Spleen (tissue), 11 donors: ENCODE data around the gene RNH1. TPM values are rescaled to one million over a fixed set of nuclear protein-coding genes. Genes with fewer than 3 reads are reported as not detected.
A peak's percentile ranks its signal among the peaks of the same experiment; 100 is the strongest.

ENCODE experiments used
- DNase-seq: peaks from one replicate; pipeline ENCODE4 v3.0.0-alpha.2; 2020
- H3K27ac ChIP-seq, 8 donors: fragments of 200-600 bp; sonication (generic) in 7 of 8; 1 replicate in 4 of 8; 2 replicates in 4 of 8; pipeline versions ENCODE4 v1.5.0 to v1.8.0; 2016 to 2021; ENCODE audit warnings: inconsistent platforms in 4 of 8, mild to moderate bottlenecking in 4 of 8, moderate library complexity in 1 of 8
- H3K27me3 ChIP-seq, 7 donors: fragments of 200-600 bp; sonication (generic) in 6 of 7; replicated peaks in 1 of 7; 1 replicate in 4 of 7; 2 replicates in 3 of 7; pipeline versions ENCODE4 v1.5.0 to v1.8.0; 2016 to 2021; ENCODE audit warnings: inconsistent platforms in 3 of 7, mild to moderate bottlenecking in 1 of 7
- H3K36me3 ChIP-seq, 6 donors: fragments of 200-600 bp; sonication (generic) in 5 of 6; 1 replicate in 4 of 6; 2 replicates in 2 of 6; pipeline versions ENCODE4 v1.5.0 to v1.8.0; 2016 to 2021; ENCODE audit warnings: inconsistent platforms in 2 of 6
- H3K4me1 ChIP-seq, 6 donors: fragments of 200-600 bp; sonication (generic) in 5 of 6; 1 replicate in 3 of 6; 2 replicates in 3 of 6; pipeline versions ENCODE4 v1.5.0 to v1.8.0; 2016 to 2021; ENCODE audit warnings: inconsistent platforms in 3 of 6
- H3K4me3 ChIP-seq, 8 donors: fragments of 200-600 bp; sonication (generic) in 7 of 8; 1 replicate in 4 of 8; 2 replicates in 4 of 8; pipeline versions ENCODE4 v1.5.0 to v1.8.0; 2016 to 2021; ENCODE audit warnings: inconsistent platforms in 4 of 8, mild to moderate bottlenecking in 4 of 8, moderate library complexity in 2 of 8
- H3K9me3 ChIP-seq, 8 donors: fragments of 200-600 bp; sonication (generic) in 7 of 8; 1 replicate in 4 of 8; 2 replicates in 4 of 8; pipeline versions ENCODE4 v1.5.0 to v1.8.0; 2016 to 2021; ENCODE audit warnings: inconsistent platforms in 4 of 8
- CTCF ChIP-seq, 11 experiments: fragments of 200-600 bp in 7 of 11; fragments of 450-650 bp in 4 of 11; sonication (generic) in 4 of 11; IDR thresholded peaks in 8 of 11; conservative IDR thresholded peaks in 3 of 11; 1 replicate in 7 of 11; 2 replicates in 4 of 11; pipeline versions ENCODE4 v1.4.0 to v1.8.0; 2016 to 2021; ENCODE audit warnings: antibody characterized with exemption in 11 of 11, inconsistent platforms in 4 of 11, mild to moderate bottlenecking in 1 of 11
- POLR2A ChIP-seq, 3 donors: fragments of 450-650 bp; IDR thresholded peaks; one replicate each; pipeline ENCODE4 v1.5.1; 2017; ENCODE audit warnings: antibody characterized with exemption in 3 of 3, mild to moderate bottlenecking in 1 of 3
- POLR2AphosphoS5 ChIP-seq, 3 donors: sonication (generic); formaldehyde crosslinking; IDR thresholded peaks; one replicate each; pipeline ENCODE4 v1.5.1; 2017; ENCODE audit warnings: antibody characterized with exemption in 3 of 3
- WGBS, 5 donors: extraction: QIAGEN DNeasy Blood & Tissue Kit in 3 of 5; methylation state at CpG; one replicate each; pipeline versions ENCODE4 v1.1.5 to v1.1.7; 2013 to 2018; 5-methylcytosine and 5-hydroxymethylcytosine counted together
- intact Hi-C: fragments of 100-400 bp; cut with DNase I; formaldehyde crosslinking; loops from one replicate; pipeline ENCODE4 v1.15.0; 2023; ENCODE audit warnings: low total_unique reads
- polyA plus RNA-seq, 3 donors: library from polyadenylated mRNA; stranded (reverse); fragments of 200-250 nt; gene quantifications; one replicate each; pipeline ENCODE4 v1.2.1, GENCODE V29; 2013
- total RNA-seq, 7 donors: library from RNA; depleted of rRNA in 3 of 7; stranded (reverse); fragments of >200 nt in 3 of 7; fragmentation: NEBNext Ultra II Directional in 4 of 7; extraction: Animal tissue kit (Norgen Biotek cat#: 25700) in 4 of 7; gene quantifications; one replicate each; pipeline versions ENCODE4 v1.1.0 to v1.2.1, GENCODE V29; 2016 to 2021
- donor health status: healthy with polysubstance abuse.
- donor health status: DM: no; HTN: no; CAD: no; lungs with moderate emphysema.
- donor health status: DM: no; HTN: no; CAD: no.
- donor health status: Bipolar disorder and iron deficiency.
- donor health status: healthy.
- donor health status: DM: no; HTN: no; CAD: no.
- donor health status: DM: yes; HTN: yes; CAD: no.

RNH1 gene
- total and polyA plus RNA-seq, 10 donors, result 72.8 to 159 (median 145) TPM

GRCh38 chr11:494761-495536 is 12.1 kb downstream of the RNH1 start:
- WGBS, 5 donors, result 86 to 93% (median 90%) methylated on average over 21 to 37 of the region's 37 CpGs
- Histone ChIP-seq H3K4me1 (peaks cover 0 to 7% (median 0%) of the 10 kb centered on the region in 6 donors), H3K36me3 (peaks cover 7 to 96% (median 84%) of the 10 kb centered on the region in 6 donors), H3K27me3 (no peaks in the 10 kb centered on the region), H3K9me3 (no peaks in the 10 kb centered on the region), H3K4me3 (no peak overlapping the region), H3K27ac (no peak overlapping the region)
- intact Hi-C loops, result no loop called here
- no peak for DNase-seq
- TF ChIP-seq POLR2A (IDR thresholded peaks at IDR 0.05), result no peak
- TF ChIP-seq POLR2AphosphoS5 (IDR thresholded peaks at IDR 0.05), result peak in 2 of 3 donors; percentile 9 to 50

- Histone ChIP-seq H3K9me3 (no peaks in the 10 kb centered on the region), H3K4me1 (peaks cover 0 to 7% (median 0%) of the 10 kb centered on the region in 6 donors), H3K27ac (no peak overlapping the region), H3K27me3 (no peaks in the 10 kb centered on the region), H3K4me3 (no peak overlapping the region), H3K36me3 (peaks cover 0 to 96% (median 66%) of the 10 kb centered on the region in 6 donors)
- no peak for DNase-seq
- TF ChIP-seq POLR2AphosphoS5 (IDR thresholded peaks at IDR 0.05) (peak; percentile 24 to 61 (median 26)), CTCF (IDR thresholded peaks at IDR 0.05 in 8 of 11, conservative IDR thresholded peaks at IDR 0.05 in 3 of 11) (no peak), POLR2A (IDR thresholded peaks at IDR 0.05) (no peak)
- intact Hi-C loops, result no loop called here
- WGBS, 5 donors, result 83 to 89% (median 88%) methylated on average over 27 to 32 of the region's 32 CpGs
Observed at GRCh38 chr11:492427-493226, 14.4 kb downstream of the RNH1 start.

GRCh38 chr11:491358-491757 is 15.7 kb downstream of the RNH1 start:
- TF ChIP-seq POLR2A (IDR thresholded peaks at IDR 0.05), result no peak
- no peak for TF ChIP-seq POLR2AphosphoS5 (IDR thresholded peaks at IDR 0.05)
- no peak for TF ChIP-seq CTCF (IDR thresholded peaks at IDR 0.05 in 8 of 11, conservative IDR thresholded peaks at IDR 0.05 in 3 of 11)
- H3K4me1 ChIP-seq, result peaks cover 0 to 7% (median 0%) of the 10 kb centered on the region in 6 donors
- H3K4me3 ChIP-seq, result no peak overlapping the region
- no peak for DNase-seq
- intact Hi-C loops, result no loop called here
- H3K9me3 ChIP-seq, result no peaks in the 10 kb centered on the region
- no peaks in the 10 kb centered on the region for H3K27me3 ChIP-seq
- WGBS, 5 donors, result 85 to 94% (median 90%) methylated on average over 7 of the region's 7 CpGs
- H3K27ac ChIP-seq, result no peak overlapping the region
- H3K36me3 ChIP-seq, result peaks cover 0 to 93% (median 54%) of the 10 kb centered on the region in 6 donors

GRCh38 chr11:490930-491260 is 16.1 kb downstream of the RNH1 start:
- Histone ChIP-seq H3K36me3 (peaks cover 0 to 88% (median 50%) of the 10 kb centered on the region in 6 donors), H3K9me3 (no peaks in the 10 kb centered on the region), H3K27me3 (no peaks in the 10 kb centered on the region), H3K4me3 (no peak overlapping the region), H3K4me1 (peaks cover 0 to 5% (median 0%) of the 10 kb centered on the region in 6 donors), H3K27ac (no peak overlapping the region)
- DNase-seq, result no peak
- TF ChIP-seq CTCF (IDR thresholded peaks at IDR 0.05 in 8 of 11, conservative IDR thresholded peaks at IDR 0.05 in 3 of 11) (no peak), POLR2AphosphoS5 (IDR thresholded peaks at IDR 0.05) (peak in 1 of 3 donors; percentile 12)
- intact Hi-C loops, result no loop called here
- 91 to 94% (median 93%) methylated on average over 14 to 15 of the region's 15 CpGs for WGBS, 5 donors
